KMS-11 (cell line): ENCODE measurements around the gene ENO3.

Source experiments
- H2AFZ ChIP-seq: fragments of 200-600 bp; sonication (generic); 2 replicates; pipeline ENCODE4 v1.6.1; 2016; ENCODE audit warnings: antibody characterized with exemption, mixed run types, low read depth
- H3K27ac ChIP-seq: fragments of 200-600 bp; sonication (generic); 2 replicates; pipeline ENCODE4 v1.6.1; 2016; ENCODE audit warnings: mild to moderate bottlenecking, mixed run types
- H3K27me3 ChIP-seq: fragments of 200-600 bp; sonication (generic); 2 replicates; pipeline ENCODE4 v1.6.1; 2017; ENCODE audit warnings: mild to moderate bottlenecking, low read depth, mixed run types, moderate library complexity; ENCODE audit not compliant: insufficient read depth
- H3K36me3 ChIP-seq: fragments of 200-600 bp; sonication (generic); 2 replicates; pipeline ENCODE4 v1.6.1; 2017; ENCODE audit warnings: mild to moderate bottlenecking, mixed run types; ENCODE audit not compliant: insufficient read depth
- H3K4me1 ChIP-seq: fragments of 200-600 bp; sonication (generic); 2 replicates; pipeline ENCODE4 v1.6.1; 2016; ENCODE audit warnings: mild to moderate bottlenecking, low read depth, mixed run types; ENCODE audit not compliant: poor library complexity, severe bottlenecking
- H3K4me2 ChIP-seq: fragments of 200-600 bp; sonication (generic); 2 replicates; pipeline ENCODE4 v1.7.0; 2016; ENCODE audit warnings: mild to moderate bottlenecking, mixed run types
- H3K4me3 ChIP-seq: fragments of 200-600 bp; sonication (generic); IDR thresholded peaks from 2 replicates; pipeline ENCODE4 v1.6.1; 2017; ENCODE audit warnings: low read depth, low read length, mixed read lengths; ENCODE audit not compliant: insufficient read depth
- H3K79me2 ChIP-seq: fragments of 200-600 bp; sonication (generic); 2 replicates; pipeline ENCODE4 v1.6.1; 2016; ENCODE audit warnings: low read depth, mixed run types; ENCODE audit not compliant: insufficient read depth
- H3K9ac ChIP-seq: fragments of 200-600 bp; sonication (generic); 2 replicates; pipeline ENCODE4 v1.6.1; 2016; ENCODE audit warnings: mild to moderate bottlenecking, mixed run types
- H4K20me1 ChIP-seq: fragments of 200-600 bp; sonication (generic); 2 replicates; pipeline ENCODE4 v1.6.1; 2016; ENCODE audit warnings: mild to moderate bottlenecking, mixed run types; ENCODE audit not compliant: insufficient read depth
- CTCF ChIP-seq: fragments of 200-600 bp; sonication (generic); conservative IDR thresholded peaks from 2 replicates; pipeline ENCODE4 v1.6.1; 2017; ENCODE audit warnings: low read depth, mild to moderate bottlenecking, antibody characterized with exemption, low read length, moderate library complexity, mixed read lengths

Gene ENO3

GRCh38 chr17:4972752-4973151 is 21.8 kb downstream of the ENO3 start:
- no peak for TF ChIP-seq CTCF
- H4K20me1 ChIP-seq: no peaks in the 10 kb centered on the region

GRCh38 chr17:4973256-4974114 is 22.6 kb downstream of the ENO3 start:
- H4K20me1 ChIP-seq: no peaks in the 10 kb centered on the region

More at GRCh38 chr17:4972752-4973151, 21.8 kb downstream of the ENO3 start:
- no peak overlapping the region for H2AFZ ChIP-seq
- no peaks in the 10 kb centered on the region for H3K36me3 ChIP-seq
- no peaks in the 10 kb centered on the region for H3K4me1 ChIP-seq
- no peak overlapping the region for H3K27ac ChIP-seq
- H3K27me3 ChIP-seq: no peaks in the 10 kb centered on the region
- no peaks in the 10 kb centered on the region for H3K79me2 ChIP-seq
- no peak overlapping the region for H3K4me2 ChIP-seq
- H3K9ac ChIP-seq: no peak overlapping the region
- no peak overlapping the region for H3K4me3 ChIP-seq

GRCh38 chr17:4974115-4974670 is 23.3 kb downstream of the ENO3 start:
- no peaks in the 10 kb centered on the region for H3K4me1 ChIP-seq
- TF ChIP-seq CTCF: no peak
- H2AFZ ChIP-seq: no peak overlapping the region
- no peaks in the 10 kb centered on the region for H3K27me3 ChIP-seq
- no peaks in the 10 kb centered on the region for H4K20me1 ChIP-seq
- H3K36me3 ChIP-seq: no peaks in the 10 kb centered on the region
- no peaks in the 10 kb centered on the region for H3K79me2 ChIP-seq
- H3K4me2 ChIP-seq: no peak overlapping the region
- H3K27ac ChIP-seq: no peak overlapping the region
- H3K9ac ChIP-seq: no peak overlapping the region
- H3K4me3 ChIP-seq: no peak overlapping the region

More at GRCh38 chr17:4973256-4974114, 22.6 kb downstream of the ENO3 start:
- Histone ChIP-seq H3K4me3 (no peak overlapping the region), H3K27me3 (no peaks in the 10 kb centered on the region), H3K4me2 (no peak overlapping the region), H3K36me3 (no peaks in the 10 kb centered on the region), H2AFZ (no peak overlapping the region), H3K9ac (no peak overlapping the region), H3K4me1 (no peaks in the 10 kb centered on the region), H3K27ac (no peak overlapping the region), H3K79me2 (no peaks in the 10 kb centered on the region)
- no peak for TF ChIP-seq CTCF

GRCh38 chr17:4978726-4979125 is 27.8 kb downstream of the ENO3 start:
- no peaks in the 10 kb centered on the region for H3K27me3 ChIP-seq
- TF ChIP-seq CTCF: no peak

More at GRCh38 chr17:4978726-4979125, 27.8 kb downstream of the ENO3 start:
- no peaks in the 10 kb centered on the region for H3K36me3 ChIP-seq
- H3K27ac ChIP-seq: no peak overlapping the region
- H3K9ac ChIP-seq: no peak overlapping the region
- no peak overlapping the region for H3K4me3 ChIP-seq
- no peaks in the 10 kb centered on the region for H4K20me1 ChIP-seq
- H3K4me2 ChIP-seq: no peak overlapping the region
- H3K79me2 ChIP-seq: no peaks in the 10 kb centered on the region
- no peaks in the 10 kb centered on the region for H3K4me1 ChIP-seq
- H2AFZ ChIP-seq: no peak overlapping the region
